DND-41 (cell line): ENCODE data around the gene CC2D2A.
"Not testable (repeated sequence)": the region's sequence is repeated elsewhere in the genome, so short reads cannot be mapped to it uniquely, and the experiment has no call there.

ENCODE experiments used
- EZH2 ChIP-seq: IDR thresholded peaks from 3 replicates; pipeline ENCODE4 v1.6.1; 2012; ENCODE audit warnings: borderline replicate concordance, low read depth, mild to moderate bottlenecking, moderate library complexity, low read length, inconsistent platforms; ENCODE audit not compliant: severe bottlenecking
- TF ChIP-seq, protein P1 (sequence below): IDR thresholded peaks from 2 replicates; pipeline ENCODE4 v1.5.1; 2012; ENCODE audit warnings: borderline replicate concordance, low read length, moderate library complexity, mild to moderate bottlenecking; ENCODE audit not compliant: poor library complexity, severe bottlenecking; ENCODE audit errors: extremely low read depth

DNA sequence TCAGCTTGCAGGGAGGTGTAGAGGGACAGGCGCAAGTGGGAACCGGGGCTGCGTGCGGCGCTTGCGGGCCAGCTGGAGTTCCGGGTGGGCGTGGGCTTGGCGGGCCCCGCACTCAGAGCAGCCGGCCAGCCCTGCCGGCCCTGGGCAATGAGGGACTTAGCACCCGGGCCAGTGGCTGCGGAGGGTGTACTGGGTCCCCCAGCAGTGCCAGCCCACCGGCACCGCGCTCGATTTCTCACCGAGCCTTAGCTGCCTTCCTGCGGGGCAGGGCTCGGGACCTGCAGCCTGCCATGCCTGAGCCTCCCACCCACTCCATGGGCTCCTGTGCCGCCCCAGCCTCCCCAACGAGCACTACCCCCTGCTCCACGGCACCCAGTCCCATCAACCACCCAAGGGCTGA lies 145.2 kb downstream of the CC2D2A start:
- TF ChIP-seq, protein P1, sequence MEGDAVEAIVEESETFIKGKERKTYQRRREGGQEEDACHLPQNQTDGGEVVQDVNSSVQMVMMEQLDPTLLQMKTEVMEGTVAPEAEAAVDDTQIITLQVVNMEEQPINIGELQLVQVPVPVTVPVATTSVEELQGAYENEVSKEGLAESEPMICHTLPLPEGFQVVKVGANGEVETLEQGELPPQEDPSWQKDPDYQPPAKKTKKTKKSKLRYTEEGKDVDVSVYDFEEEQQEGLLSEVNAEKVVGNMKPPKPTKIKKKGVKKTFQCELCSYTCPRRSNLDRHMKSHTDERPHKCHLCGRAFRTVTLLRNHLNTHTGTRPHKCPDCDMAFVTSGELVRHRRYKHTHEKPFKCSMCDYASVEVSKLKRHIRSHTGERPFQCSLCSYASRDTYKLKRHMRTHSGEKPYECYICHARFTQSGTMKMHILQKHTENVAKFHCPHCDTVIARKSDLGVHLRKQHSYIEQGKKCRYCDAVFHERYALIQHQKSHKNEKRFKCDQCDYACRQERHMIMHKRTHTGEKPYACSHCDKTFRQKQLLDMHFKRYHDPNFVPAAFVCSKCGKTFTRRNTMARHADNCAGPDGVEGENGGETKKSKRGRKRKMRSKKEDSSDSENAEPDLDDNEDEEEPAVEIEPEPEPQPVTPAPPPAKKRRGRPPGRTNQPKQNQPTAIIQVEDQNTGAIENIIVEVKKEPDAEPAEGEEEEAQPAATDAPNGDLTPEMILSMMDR, result not testable (repeated sequence)
- TF ChIP-seq EZH2, result not testable (repeated sequence)
